Esophagus squamous epithelium (tissue), 4 donors: ENCODE results near the gene NISCH.

Experiments
- CTCF ChIP-seq, 6 experiments: fragments of 450-650 bp in 4 of 6; fragments of 200-600 bp in 2 of 6; sonication (generic) in 2 of 6; IDR thresholded peaks; one replicate each; pipeline ENCODE4 v1.5.1; 2016 to 2019; ENCODE audit warnings: antibody characterized with exemption in 6 of 6, mild to moderate bottlenecking in 4 of 6, moderate library complexity in 4 of 6
- POLR2A ChIP-seq, 4 donors: fragments of 450-650 bp; IDR thresholded peaks; one replicate each; pipeline ENCODE4 v1.6.1; 2017; ENCODE audit warnings: antibody characterized with exemption in 4 of 4, mild to moderate bottlenecking in 4 of 4, moderate library complexity in 3 of 4

GRCh38 chr3:52506266-52506966, 51.0 kb downstream of the NISCH start:
- TF ChIP-seq CTCF (IDR thresholded peaks at IDR 0.05) (no peak), POLR2A (IDR thresholded peaks at IDR 0.05) (no peak)
